Measurements from ENCODE around the gene MELK. TPM values are rescaled to one million over a fixed set of nuclear protein-coding genes. Genes with fewer than 3 reads are reported as not detected.

Gene MELK
- total RNA-seq, 6 experiments from 2014 or later = 0.39 to 5.3 (median 1.6) TPM; not detected in 1

DNA sequence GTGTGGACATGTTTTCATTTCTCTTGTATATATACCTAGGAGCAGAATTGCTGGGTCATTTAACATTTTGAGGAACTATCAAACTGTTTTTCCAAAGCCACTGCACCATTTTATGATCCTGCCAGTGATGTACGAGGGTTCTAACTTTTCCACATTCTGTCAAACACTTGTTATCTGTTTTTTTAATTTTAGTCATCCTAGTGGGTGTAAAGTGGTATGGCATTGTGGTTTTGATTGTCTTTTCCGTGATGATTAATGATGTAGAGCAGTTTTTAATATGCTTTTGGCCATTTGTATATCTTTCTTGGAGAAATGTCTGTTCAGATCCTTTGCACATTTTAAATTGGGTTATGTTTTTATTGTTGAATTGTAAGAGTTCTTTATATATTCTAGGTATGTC lies 107.0 kb downstream of the MELK start:
- Histone ChIP-seq H3K27me3 (no peaks in the 10 kb centered on the region), H3K4me3 (no peak overlapping the region), H3K36me3 (no peaks in the 10 kb centered on the region), H3K27ac (no peak overlapping the region), H3K4me1 (no peaks in the 10 kb centered on the region), H3K9me3 (no peaks in the 10 kb centered on the region)
- TF ChIP-seq, protein P1, sequence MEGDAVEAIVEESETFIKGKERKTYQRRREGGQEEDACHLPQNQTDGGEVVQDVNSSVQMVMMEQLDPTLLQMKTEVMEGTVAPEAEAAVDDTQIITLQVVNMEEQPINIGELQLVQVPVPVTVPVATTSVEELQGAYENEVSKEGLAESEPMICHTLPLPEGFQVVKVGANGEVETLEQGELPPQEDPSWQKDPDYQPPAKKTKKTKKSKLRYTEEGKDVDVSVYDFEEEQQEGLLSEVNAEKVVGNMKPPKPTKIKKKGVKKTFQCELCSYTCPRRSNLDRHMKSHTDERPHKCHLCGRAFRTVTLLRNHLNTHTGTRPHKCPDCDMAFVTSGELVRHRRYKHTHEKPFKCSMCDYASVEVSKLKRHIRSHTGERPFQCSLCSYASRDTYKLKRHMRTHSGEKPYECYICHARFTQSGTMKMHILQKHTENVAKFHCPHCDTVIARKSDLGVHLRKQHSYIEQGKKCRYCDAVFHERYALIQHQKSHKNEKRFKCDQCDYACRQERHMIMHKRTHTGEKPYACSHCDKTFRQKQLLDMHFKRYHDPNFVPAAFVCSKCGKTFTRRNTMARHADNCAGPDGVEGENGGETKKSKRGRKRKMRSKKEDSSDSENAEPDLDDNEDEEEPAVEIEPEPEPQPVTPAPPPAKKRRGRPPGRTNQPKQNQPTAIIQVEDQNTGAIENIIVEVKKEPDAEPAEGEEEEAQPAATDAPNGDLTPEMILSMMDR (IDR thresholded peaks at IDR 0.05) = no peak
- TF ChIP-seq POLR2A (IDR thresholded peaks at IDR 0.05) = no peak
- WGBS (ENCODE audit: insufficient coverage, low coverage, low lambda C conversion rate, missing lambda C conversion rate) = 72% methylated on average over 2 of the region's 2 CpGs
- intact Hi-C loops (cut with DNase I) = no loop called here
- ATAC-seq = no peak
- DNase-seq = no peak

DNA sequence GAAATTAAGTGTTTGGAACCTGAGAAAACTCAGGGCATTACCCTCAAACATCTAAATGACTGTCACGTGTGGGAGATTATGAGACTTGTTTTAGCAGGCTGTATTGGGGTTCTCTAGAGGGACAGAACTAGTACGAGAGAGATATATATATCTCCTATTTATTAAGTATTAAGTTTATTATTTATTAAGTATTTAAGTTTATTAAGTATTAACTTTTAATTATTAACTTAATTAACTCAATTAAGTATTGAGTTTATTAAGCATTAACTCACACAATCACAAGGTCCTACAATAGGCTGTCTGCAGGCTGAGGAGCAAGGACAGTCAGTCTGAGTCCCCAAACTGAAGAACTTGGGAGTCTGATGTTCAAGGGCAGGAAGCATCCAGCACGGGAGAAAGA lies 113.8 kb downstream of the MELK start:
- DNase-seq (no peak), ATAC-seq (no peak)
- H3K9me3 ChIP-seq = no peaks in the 10 kb centered on the region
- intact Hi-C loops (cut with DNase I) = no loop called here
- H3K36me3 ChIP-seq = no peaks in the 10 kb centered on the region
- no peaks in the 10 kb centered on the region for H3K27me3 ChIP-seq
- WGBS (ENCODE audit: insufficient coverage, low coverage, low lambda C conversion rate, missing lambda C conversion rate) = 83% methylated on average over 3 of the region's 3 CpGs
- no peak overlapping the region for H3K4me3 ChIP-seq
- no peaks in the 10 kb centered on the region for H3K4me1 ChIP-seq
- TF ChIP-seq POLR2A (IDR thresholded peaks at IDR 0.05) = no peak
- TF ChIP-seq, protein P1 (IDR thresholded peaks at IDR 0.05) = no peak
- H3K27ac ChIP-seq = no peak overlapping the region

GRCh38 chr9:36690412-36691168 lies 117.9 kb downstream of the MELK start:
- H3K4me3 ChIP-seq = no peak overlapping the region
- no peaks in the 10 kb centered on the region for H3K27me3 ChIP-seq
- no peak for ATAC-seq
- intact Hi-C loops (cut with DNase I) = no loop called here
- H3K9me3 ChIP-seq = no peaks in the 10 kb centered on the region
- no peak overlapping the region for H3K27ac ChIP-seq
- no peaks in the 10 kb centered on the region for H3K4me1 ChIP-seq
- DNase-seq = no peak
- H3K36me3 ChIP-seq = no peaks in the 10 kb centered on the region
- 67% methylated on average over 1 of the region's 1 CpG for WGBS (ENCODE audit: insufficient coverage, low coverage, low lambda C conversion rate, missing lambda C conversion rate)
- TF ChIP-seq, protein P1 (IDR thresholded peaks at IDR 0.05) = no peak
- no peak for TF ChIP-seq POLR2A (IDR thresholded peaks at IDR 0.05)

- Histone ChIP-seq H3K4me3 (no peak overlapping the region), H3K36me3 (no peaks in the 10 kb centered on the region), H3K4me1 (no peaks in the 10 kb centered on the region), H3K27me3 (no peaks in the 10 kb centered on the region), H3K27ac (no peak overlapping the region), H3K9me3 (no peaks in the 10 kb centered on the region)
- intact Hi-C loops (cut with DNase I) = no loop called here
- TF ChIP-seq POLR2A (IDR thresholded peaks at IDR 0.05) = no peak
- TF ChIP-seq, protein P1 (IDR thresholded peaks at IDR 0.05) = no peak
- no peak for ATAC-seq
- no peak for DNase-seq
These were observed 119.0 kb downstream of the MELK start for GRCh38 chr9:36691671-36692070.
